Measurements from ENCODE around the gene ENOX1. TPM values are rescaled to one million over a fixed set of nuclear protein-coding genes. Genes with fewer than 3 reads are reported as not detected.

The ENOX1 gene
- total RNA-seq, 4 donors from 2014 or later: 2.2 to 8.9 (median 6.2) TPM

DNA sequence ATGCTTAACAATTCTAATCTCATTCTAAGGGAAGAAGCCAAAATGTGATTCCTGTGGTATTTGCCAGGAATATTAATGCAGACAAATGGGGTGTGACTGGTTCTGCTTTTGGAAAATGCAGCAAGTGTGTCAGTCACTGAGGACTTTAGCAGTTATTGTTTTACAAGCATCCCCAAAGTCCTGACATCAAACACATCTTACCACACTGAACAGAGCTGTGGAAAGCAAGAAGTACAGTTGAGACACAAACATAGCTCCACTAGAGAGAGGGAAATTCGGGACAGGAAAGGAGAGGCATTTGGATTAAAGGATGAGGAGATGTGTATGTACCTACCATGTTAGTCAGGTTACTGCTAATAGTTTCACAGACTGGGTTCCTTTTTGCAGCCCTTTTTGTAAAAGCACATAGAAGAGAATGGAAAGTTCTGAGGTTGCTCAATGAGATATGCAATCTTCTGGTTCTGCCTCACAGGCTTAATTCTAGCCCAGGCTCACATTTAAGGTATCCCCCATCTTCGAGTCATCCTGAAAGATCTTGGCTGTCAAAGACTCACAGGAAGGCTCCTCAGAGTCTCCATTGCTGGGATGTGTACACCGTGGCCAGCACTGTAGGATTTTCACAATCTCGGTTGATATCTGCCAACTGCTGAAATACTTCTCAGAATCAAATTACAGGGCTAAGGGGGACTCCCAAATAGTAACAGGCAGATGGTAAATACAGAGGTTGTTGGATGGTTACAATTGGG, 446.8 kb downstream of the ENOX1 start:
- TF ChIP-seq, protein P1, sequence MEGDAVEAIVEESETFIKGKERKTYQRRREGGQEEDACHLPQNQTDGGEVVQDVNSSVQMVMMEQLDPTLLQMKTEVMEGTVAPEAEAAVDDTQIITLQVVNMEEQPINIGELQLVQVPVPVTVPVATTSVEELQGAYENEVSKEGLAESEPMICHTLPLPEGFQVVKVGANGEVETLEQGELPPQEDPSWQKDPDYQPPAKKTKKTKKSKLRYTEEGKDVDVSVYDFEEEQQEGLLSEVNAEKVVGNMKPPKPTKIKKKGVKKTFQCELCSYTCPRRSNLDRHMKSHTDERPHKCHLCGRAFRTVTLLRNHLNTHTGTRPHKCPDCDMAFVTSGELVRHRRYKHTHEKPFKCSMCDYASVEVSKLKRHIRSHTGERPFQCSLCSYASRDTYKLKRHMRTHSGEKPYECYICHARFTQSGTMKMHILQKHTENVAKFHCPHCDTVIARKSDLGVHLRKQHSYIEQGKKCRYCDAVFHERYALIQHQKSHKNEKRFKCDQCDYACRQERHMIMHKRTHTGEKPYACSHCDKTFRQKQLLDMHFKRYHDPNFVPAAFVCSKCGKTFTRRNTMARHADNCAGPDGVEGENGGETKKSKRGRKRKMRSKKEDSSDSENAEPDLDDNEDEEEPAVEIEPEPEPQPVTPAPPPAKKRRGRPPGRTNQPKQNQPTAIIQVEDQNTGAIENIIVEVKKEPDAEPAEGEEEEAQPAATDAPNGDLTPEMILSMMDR (IDR thresholded peaks at IDR 0.05): no peak
- ATAC-seq (ENCODE audit: low FRiP score) (no peak), DNase-seq (ENCODE audit: low spot score) (no peak)

DNA sequence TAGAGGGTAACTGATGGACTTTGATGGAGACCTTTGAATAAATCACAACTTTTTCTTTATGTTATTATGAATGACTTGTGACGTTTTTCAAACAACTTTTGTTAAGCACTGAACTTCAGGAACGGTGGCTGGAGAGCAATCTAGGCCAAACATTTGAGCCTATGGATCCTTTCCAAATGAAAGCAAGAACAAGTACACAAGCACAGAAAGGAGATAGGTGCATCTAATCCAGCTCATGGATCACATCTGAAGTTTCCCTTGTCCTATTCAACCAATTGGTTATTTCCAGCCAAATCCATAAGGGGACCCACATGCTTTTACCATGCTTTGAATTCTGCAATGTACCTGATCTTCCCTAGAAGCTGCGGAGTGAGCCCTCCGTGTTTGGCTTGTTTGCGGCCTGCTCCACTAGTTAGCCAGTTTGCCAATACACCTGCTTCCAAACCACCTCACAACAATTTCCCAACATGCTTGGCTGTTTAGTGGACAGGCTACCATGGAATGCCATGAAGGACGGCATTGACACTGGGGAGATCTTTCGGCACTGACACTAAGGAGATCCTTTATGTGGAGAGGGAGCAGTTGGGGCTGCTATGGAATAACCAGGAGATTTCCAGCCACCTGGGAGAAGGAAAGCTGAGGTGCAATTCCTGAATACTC, 447.5 kb downstream of the ENOX1 start:
- TF ChIP-seq, protein P1 (IDR thresholded peaks at IDR 0.05): no peak
- no peak for DNase-seq (ENCODE audit: low spot score)
- no peak for ATAC-seq (ENCODE audit: low FRiP score)

DNA sequence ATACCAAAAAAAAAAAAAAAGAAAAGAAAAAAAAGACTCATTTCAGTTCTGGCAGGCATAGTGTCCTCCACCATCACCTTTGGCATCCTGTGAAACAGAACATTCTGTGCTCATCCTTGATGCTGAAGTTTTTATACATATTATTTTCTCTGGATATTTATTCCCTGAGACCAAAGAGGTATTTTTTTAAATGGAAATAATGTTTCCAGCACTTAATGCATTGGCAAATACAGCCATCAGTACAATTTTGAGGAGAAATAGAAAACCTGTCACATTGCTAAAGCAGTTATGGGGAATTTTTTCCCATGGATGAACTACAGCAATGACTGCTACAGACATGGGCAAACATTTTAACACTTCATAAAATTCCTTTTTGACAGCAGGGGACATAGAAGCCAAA, 451.0 kb downstream of the ENOX1 start:
- ATAC-seq (ENCODE audit: low FRiP score): no peak
- TF ChIP-seq, protein P1 (IDR thresholded peaks at IDR 0.05): no peak
- DNase-seq (ENCODE audit: low spot score): no peak

DNA sequence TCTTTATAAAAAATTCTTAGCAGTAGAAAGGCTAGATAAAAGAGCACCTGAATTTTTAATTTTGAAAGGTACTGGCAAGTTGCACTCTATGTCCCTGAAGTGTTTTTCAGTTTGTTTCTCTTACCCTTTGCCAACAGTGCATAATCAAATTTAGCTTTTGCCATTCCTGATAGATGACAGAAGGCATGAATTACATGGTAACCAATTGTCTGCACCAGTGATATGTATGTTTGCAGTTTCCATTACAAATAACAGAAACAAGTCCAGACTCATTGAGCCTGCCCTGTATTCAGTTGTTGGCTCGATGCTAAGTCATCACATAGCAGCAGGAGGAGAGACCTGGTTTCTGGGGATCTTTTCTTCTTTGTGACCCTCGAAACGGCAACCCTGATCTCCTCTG, 453.6 kb downstream of the ENOX1 start:
- ATAC-seq (ENCODE audit: low FRiP score) (no peak), DNase-seq (ENCODE audit: low spot score) (no peak)
- TF ChIP-seq, protein P1 (IDR thresholded peaks at IDR 0.05): no peak

DNA sequence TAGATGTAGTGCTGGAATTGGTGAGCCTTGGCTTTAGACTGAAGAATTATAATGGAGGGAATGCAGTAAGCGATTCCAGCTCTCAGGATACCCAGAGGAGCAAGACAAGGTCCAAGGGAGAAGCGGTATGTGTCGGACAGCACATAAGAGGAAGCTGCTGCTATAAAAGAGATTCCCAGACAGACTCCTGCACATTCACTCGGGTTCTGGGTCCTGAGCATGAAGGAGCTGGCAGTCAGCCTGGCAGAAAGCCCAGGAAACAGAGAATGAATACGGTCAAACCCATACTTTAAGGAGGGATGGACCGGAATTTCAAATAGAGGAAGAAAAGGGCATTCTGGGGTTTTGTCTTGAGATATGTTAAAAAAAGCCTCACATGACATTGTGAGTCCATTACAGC, 455.1 kb downstream of the ENOX1 start:
- TF ChIP-seq, protein P1 (IDR thresholded peaks at IDR 0.05): no peak
- ATAC-seq (ENCODE audit: low FRiP score) (no peak), DNase-seq (ENCODE audit: low spot score) (no peak)

DNA sequence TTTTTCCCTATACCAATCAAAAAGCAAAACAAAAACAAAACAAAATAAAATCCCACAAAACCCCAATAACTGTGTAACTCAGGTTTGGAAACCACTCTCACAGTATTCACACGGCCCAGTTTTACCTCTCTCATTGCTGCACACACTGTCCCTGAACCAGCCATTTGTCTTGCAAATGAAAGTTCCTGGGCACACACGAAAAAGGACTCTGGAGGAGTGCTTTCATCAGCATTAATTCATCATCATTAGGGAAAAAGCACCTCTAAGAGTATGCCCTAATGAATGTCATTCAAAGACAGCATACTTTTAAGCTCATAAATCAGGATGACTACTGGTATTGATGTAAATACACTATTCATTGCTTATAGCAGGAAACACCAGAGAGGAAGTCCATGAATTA, 457.1 kb downstream of the ENOX1 start:
- TF ChIP-seq, protein P1 (IDR thresholded peaks at IDR 0.05): no peak
- ATAC-seq (ENCODE audit: low FRiP score) (no peak), DNase-seq (ENCODE audit: low spot score) (no peak)

DNA sequence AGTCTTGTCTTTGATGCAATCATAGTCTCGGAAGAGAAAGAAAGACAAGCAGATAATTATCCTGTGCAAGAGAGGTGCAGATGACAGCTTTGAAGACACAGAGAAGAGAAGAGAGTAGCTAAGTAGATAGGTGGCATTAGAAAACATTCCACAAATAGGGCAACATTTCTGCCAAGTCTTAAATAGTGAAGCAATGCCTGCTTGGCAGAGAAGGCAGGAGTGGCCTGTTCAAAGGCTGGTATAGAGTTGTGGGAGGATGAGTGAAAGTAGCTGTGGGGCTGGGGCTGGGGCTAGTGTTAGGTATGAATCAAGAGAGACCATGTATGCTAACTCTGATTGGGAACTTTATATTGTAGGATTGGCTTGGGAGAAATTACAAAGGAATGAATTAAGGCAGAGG, 457.9 kb downstream of the ENOX1 start:
- no peak for ATAC-seq (ENCODE audit: low FRiP score)
- no peak for DNase-seq (ENCODE audit: low spot score)
- TF ChIP-seq, protein P1 (IDR thresholded peaks at IDR 0.05): no peak

Data from omental fat pad (tissue), 4 donors.